HG02759 (cell line): Measurements from ENCODE around the gene APLNR.
"Not testable (repeated sequence)": the region's sequence is repeated elsewhere in the genome, so short reads cannot be mapped to it uniquely, and the experiment has no call there.

ENCODE experiments used
- ATAC-seq: cut with Tn5 transposase; IDR thresholded peaks from one replicate; pipeline ENCODE4 v1.9.1; 2021; ENCODE audit warnings: mild to moderate bottlenecking, moderate library complexity; ENCODE audit not compliant: unreplicated experiment

The APLNR gene

DNA sequence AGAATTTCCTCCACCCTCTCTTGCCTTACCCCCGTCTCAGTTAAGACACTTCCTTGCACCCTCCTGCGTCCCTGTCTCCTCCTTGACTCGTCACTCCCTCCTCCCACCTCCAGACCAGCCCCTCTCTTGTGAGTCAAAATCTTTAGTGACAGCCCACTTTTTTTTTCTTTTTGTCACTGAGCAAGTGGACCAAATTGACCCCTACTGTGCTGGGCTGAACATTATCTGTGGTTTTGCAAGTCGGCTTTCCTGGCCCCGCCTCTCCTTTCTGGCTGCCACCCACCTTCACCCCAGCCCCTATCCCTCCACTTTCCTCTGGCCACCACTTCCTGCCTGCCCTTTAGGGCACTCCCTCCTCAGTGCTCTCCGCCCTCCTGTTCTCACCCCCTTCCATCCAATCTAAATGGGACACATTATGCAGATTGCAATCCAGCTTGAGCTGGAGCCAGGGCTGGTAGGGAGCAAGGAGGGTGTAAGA, at the start of gene APLNR:
TSS of gene APLNR (minus strand) at position 47 of the 478 bp plus-strand sequence. CDS start 246 bp downstream, outside the sequence.
- no peak for ATAC-seq

DNA sequence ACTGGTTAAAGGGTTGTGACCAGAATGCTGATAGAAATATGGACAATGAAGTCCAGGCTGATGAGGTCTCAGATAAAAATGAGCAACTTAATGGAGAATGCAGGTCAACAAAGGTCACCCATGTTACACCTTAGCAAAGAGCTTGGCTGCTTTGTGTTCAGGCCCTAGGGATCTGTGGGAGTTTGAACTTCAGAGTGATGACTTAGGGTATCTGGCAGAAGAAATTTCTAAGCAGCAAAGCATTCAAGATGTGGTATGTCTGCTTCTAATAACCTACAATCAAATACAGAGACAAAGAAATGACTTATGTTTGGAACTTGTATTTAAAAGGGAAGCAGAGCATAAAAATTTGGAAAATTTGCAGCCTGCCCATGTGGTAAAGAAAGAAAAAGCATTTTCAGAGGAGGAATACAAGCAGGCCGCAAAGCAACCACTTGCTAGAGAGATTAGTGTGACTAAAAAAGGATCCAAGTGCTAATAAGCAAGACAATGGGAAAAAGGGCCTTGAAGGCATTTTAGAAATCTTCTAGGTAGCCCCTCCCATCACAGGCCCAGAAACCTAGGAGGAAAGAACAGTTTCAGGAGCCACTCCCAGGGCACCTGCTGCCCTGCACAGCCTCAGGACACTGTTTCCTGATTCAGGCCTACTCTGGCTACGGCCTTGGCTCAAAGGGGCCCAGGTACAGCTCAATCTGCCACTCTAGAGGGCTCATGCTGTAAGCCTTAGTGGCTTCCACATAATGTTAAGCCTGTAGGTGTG, 46.4 kb upstream of the APLNR start:
- ATAC-seq = no peak

DNA sequence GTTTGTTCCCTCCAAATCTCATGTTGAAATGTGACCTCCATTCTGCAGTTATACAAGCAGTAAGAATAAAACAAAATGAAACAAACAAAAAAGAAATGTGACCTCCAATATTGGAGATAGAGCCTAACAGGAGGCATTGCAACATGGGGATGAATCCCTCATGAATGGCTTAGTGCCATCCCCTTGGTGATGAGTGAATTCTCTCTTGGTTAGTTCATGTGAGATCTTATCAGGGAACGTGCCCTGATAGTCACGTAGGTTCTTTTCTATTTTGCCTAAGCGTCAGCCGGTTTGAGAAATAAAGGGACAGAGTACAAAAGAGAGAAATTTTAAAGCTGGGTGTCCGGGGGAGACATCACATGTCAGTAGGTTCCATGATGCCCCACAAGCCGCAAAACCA, 44.5 kb upstream of the APLNR start:
- not testable (repeated sequence) for ATAC-seq

DNA sequence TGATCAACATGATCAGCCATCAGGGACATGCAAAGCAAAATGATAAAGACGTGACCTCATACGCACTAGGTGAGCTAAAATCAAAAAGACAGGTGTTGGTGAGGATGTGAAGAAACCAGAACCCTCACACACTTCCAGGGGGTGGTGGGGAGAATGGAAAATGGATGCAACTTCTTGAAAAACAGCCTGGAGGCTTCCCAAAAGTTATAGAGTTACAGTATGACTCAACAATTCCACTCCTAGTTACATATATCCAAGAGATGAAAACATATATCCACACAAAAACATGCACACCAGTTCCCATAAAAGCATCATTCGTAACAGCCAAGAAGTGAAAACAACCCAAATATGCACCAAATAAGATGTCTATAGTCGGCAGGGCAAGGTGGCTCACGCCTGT, 42.1 kb upstream of the APLNR start:
- ATAC-seq = no peak

DNA sequence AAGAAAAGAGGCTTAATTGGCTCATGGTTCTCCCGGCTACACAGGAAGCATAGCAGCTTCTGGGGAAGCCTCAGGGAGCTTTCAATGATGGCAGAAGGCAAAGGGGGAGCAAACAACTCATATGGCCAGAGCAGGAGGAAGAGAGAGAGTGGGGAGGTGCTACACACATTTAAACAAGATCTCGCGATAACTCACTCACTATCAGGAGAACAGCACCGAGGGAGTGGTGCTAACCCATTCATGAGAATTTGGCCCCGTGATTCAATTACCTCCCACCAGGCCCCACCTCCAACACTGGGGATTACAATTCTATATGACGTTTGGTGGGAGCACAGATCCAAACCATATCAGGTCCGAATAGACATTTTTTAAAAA, 41.7 kb upstream of the APLNR start:
- no peak for ATAC-seq

DNA sequence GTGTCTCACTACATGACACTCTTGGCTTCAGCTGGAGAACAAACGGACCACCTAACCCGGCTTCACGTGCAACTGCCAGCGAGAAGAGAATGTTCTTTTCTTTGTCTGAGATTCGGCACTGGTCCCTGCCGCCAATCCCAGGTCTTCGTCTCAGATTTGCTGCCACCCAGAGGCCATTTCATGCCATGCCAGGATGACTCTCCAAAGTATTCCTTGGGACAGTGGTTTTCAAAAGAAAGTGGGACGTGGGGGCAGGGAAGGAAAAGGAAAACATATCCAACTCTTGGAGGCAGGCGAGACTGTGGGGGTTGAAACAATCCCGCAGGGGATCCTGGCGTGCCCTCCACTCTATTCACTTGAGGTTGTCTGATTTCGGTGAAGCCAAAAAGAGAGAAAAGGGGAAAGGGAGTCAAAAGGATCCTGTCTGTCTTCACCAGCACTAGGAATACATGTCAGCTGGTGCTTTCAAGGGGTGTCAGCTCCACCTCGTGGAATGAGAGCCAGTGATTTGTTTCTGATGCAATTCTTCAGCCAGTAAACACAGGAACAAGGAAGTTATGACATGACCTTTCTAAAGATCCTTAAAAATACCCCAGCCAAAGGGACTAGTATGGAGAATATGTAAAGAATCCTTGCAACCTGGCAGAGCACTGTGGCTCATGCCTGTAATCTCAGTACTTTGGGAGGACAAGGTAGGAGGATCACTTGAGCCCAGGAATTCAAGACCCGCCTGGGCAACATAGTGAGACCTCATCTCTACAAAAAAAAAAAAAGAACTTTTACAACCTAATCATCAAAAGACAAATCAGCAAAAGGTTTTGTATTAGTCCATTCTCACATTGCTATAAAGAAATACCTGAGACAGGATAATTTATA, 41.0 kb upstream of the APLNR start:
- ATAC-seq = peak; percentile 94

DNA sequence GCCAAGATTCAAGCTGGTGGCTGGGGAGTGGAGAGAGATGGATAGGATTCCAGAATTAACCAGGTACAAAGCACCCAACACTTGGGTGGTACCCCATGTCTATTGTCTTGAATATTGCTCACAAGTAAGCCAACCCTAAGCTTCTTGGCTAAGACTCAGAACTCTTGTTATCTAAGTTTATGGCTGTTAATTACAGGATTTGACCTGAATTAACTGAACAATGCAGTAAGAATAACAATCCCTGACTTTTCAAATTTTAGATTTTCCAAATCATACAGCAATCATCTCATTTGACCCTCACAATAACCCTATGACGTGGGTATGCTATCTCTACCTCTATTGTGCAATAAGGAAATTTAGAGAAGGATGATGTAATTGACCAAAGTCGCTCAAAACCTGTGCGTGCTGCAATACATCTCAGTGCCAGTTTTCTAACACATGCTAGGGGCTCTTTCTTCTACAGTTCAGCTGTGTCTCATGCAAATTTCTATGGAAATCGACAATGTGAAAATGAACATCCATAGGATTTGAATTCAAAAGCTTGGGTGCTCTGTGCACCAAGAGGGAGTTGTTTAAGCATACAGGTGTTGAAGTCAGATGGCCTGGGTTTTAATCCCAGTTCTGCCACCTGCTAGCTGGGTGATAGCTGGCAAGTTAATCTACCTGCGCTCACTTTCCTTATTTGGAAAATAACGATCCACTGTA, 40.1 kb upstream of the APLNR start:
- no peak for ATAC-seq

DNA sequence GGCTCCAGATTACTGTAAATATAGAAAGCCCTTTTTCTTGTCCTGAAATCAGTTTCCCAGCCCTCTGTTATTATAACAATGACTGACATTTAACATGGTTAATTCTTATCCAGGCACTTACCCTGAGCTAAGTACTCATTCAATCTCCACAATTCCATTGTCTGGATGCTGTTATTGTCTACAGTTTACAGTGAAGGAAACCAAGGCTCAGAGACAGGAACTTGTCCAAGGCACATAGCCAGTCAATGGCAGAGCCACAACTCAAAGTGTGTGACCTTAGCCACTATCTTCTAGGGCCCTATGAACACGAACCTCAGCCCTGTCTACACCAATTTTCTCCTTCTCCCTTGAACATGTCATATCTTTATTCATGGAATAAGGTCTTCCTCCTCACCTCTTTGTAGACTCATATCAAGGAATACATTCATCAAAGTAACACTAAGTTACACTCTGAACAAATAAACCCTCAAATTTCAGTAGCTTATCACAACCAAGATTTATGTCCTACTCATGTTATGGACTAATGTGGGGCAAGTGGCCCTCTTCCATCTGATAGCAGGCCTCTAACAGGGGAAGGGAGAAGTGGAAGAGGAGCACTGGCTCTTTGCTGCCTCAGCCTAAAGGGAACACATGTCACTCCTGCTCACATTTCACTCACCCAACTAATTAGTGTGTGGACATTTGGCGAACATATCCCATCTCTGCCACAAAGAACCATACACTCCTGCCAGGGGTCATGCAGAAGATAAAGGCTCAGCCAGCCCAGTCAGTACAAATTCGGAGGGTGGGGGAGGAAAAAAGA, 39.3 kb upstream of the APLNR start:
- no peak for ATAC-seq

DNA sequence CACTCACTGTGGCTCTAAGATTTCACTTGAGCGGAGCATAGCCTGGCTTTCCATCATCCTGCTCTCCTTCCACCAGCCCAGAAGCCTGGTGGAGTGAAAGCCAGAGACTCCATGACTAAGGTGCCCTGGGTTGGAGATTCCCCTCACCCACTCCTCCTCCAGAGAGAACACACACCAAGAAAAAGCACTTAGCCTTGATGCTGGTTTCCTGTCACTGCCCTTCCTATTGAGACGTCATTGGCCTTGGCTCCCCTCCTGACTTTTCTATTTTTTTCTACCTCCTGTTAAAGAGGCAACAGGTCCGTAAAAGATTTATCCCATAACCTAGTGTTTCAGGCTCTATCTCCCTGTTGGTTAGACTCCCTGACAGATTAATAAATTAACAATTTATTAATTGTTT, 38.5 kb upstream of the APLNR start:
- no peak for ATAC-seq

DNA sequence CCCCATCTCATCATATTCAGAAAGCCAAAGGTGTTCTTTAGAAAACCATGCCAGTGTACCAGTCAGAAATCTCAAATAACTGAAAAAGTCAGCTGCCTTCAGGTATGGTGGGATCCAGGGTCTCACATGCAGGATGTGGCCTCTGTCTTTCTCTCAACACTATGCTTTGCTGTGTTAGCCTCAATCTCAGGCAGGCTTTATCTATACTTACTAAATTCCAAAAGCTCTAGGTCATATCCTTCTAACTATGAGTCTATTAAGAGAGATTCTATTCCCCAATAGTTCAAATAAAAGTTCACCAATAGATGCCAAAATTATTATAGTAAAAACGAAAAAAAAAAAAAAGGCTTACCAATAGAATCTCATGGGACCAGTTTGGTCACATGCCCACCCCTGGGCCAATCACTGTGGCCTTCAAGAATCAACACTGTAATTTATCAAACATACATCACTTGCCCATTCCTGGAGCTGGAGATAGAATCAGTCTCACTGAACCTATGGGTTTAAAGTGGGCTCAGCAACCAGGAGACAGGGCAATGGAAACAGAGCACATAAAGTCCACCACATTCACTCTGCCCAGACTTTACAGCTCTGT, 38.0 kb upstream of the APLNR start:
- ATAC-seq = no peak

DNA sequence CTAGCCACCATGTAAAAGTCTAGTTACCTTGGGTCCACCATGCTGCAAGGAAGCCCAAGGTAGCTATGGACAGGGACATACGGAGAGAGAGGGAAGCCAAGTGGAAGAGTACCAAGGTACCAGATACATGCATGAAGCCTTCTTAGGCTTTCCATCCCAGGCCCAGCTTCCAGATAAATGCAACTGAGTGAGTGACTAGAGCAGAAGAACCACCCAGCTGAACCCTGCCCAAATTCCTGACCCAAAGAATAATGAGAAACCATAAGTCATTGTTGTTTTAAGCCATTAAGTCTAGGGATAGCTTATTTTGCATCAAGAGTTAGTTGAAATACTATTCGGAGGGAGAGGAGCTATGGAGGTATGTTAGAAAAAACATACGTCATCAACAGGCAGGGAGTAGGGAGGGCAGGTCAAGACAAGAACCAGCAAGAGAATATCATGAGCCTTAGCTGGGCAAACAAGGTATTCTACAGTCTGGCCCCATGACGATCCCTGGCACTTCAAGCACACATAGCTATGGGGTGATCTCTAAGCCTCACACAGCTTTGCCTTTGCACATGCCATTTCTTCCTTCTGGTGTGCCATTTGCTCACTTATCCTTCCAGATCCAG, 36.5 kb upstream of the APLNR start:
- ATAC-seq = no peak

DNA sequence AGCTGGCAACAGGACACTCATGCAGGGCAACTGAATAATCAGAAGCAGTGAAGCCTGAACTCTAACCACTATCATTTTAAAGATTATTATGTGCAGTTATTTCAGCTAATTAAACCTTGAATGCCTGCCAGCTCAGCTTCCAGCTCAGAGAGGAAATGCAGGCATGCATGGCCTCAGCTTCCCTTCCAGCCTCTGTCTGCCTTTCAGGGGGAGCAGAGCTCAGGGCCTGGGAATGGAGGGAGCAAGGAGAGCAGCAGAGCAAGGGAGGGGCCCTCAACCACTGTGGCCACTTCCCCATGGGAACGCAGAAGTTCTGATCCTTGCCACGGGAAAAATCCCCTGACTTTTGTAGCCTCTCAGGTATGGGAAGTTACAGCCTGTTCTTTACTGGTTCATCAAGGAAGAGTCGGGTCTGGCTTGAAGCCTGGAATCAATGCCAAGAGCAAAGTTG, 32.5 kb upstream of the APLNR start:
- ATAC-seq = no peak

DNA sequence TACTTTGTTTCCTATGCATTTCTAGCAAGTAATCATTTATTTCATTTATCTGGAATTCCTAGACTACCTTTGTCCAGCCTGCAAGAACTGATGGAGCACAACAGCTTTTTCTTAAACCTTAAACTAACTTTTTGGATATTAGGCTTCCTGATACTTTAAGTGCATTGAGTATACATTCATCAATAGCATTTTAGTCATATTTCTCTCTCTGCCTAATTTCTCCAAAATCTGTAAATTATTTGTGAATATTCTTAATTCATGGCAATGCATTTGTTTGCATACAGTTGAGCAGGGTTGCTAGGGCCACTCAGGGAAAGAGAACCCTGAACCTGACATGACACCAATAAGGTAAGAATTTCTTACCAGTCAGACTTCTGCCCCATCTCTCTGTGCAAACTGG, 29.1 kb upstream of the APLNR start:
- no peak for ATAC-seq

DNA sequence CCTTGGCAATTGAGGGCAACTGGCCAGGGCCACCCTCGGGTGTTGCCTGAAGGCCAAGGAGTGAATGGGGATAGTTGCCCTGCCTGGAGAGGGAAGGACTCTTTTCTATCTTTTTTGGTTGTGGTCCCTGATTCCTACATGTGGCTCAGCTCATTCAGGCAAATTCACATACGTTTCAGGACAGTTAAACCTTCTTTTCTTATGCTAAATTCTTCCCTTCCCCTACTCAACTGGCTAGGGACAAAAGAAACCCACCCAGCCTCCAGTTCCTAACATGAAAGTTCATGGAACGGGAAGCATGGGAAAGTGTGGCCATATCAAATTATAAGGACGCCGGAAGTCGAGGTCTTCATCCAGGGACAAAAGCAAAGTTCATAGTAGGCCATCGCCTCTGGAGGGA, 26.3 kb upstream of the APLNR start:
- ATAC-seq = no peak

DNA sequence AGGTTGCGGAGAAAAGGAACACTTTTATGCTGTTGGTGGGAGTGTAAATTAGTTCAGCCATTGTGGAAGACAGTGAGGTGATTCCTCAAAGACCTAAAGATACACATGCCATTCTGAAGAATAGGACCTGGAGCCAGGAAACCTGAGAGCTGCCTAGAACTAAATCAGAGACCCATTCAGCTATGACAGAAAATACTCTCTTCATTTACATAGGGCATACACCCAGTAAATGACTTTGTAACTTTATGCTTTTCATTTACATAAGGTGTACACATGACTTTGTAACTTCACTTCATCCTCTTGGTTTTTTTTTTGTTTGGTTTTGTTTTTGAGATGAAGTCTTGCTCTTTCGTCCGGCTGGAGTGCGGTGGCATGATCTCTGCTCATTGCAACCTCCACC, 25.1 kb upstream of the APLNR start:
- no peak for ATAC-seq

DNA sequence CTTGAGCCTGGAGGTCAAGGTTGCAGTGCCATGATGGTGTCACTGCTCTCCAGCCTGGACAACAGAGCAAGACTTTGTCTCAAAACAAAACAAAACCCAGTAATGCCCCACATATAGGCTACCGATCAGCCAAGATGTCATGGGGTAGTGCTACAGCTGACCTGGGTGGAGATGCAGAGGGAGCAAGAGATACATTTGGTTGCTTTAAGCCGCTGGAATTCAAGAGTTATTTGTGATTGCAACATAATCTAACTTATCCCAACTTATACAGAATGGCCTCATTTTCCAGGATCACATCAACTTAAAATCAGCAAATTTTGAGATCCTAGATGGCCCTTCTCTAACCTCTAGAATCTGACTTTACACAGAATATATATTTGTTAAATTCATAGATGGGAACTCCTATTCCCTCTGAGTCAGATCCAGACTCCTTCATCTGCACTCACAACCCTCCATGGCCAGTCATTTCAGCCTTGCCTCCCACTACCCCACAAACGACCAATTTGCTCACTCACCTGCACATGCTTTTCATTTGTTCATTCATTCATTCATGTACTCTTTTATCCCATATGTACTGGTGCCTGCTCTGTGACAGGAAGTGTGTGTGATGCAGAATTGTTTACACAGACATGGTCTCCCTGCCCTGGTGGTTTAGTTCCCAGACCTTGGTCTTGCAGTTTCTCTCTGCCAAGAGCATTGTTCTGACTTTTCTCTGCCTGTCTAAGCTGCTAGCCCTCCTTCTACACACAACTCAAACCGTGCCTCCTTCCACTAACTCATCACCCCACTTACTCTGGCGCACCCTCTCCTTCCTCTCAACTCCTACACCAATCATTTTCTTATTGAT, 24.1 kb upstream of the APLNR start:
- peak; percentile 62 for ATAC-seq

DNA sequence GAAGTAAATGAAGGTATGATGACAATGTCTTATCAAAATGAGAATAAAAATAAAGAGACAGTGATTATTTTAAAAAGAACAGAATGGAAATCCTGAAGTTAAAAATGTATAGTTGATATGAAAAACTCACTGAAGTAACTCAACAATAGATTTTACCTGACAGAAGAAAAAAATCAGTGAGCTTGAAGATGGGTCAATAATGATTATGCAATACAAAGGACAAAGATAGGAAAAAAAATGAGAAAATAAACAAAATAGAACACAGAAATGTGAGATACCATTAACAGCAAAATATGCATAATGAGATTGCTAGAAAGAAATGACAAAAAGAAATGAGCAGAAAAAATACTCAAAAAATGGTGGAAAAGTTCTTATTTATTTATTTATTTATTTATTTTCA, 19.1 kb upstream of the APLNR start:
- no peak for ATAC-seq

DNA sequence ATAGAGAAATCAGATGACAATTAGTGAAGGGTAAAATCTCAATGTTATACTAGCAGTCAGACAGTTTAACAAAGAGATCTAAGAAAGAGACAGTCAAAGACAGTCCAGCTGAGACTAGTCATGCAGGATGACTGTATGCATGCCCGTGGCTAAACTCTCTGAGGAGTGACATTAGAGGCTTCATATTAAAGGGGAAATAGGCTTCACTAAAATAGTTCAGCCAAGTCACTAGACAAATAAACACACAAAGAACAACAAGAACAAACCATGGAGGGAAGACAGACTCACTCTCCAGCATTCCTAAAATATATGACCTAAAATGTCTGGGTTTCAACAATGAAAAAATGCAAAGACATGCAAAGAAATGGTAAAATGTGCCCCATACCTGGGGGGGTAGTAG, 18.6 kb upstream of the APLNR start:
- no peak for ATAC-seq

DNA sequence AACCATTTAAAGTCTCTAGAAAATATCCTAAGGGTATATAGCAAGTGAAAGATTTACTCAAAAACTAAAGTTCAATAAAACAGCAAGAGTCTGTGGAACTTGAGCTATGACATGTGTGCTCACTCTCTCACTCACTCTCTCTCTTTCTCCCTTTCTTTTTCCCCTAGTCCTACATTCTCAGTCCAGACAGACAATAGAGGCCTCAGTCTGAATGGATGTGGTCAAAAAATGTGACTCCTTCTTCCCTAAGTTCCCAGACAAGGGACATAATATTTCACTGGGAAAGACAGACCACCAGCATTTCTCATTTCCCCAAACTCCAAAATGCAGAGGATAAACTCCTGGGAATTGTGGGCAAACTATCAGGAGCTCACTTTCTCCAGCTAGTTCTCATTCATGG, 17.6 kb upstream of the APLNR start:
- no peak for ATAC-seq
